Right lobe of liver (tissue), 6 donors: Measurements from ENCODE around the gene FEZF2. TPM values are rescaled to one million over a fixed set of nuclear protein-coding genes. Genes with fewer than 3 reads are reported as not detected.

Source experiments
- ATAC-seq, 4 donors: fragments of 200-7000 bp; cut with Tn5 transposase; one replicate each; pipeline ENCODE4 v1.9.1; 2020; ENCODE audit warnings: mild to moderate bottlenecking in 4 of 4, moderate library complexity in 4 of 4
- DNase-seq, 3 donors: peaks; one replicate each; pipeline ENCODE4 v3.0.0-alpha.2; 2020
- H3K27ac ChIP-seq, 3 donors: fragments of 200-600 bp; one replicate each; pipeline ENCODE4 v1.8.0; 2022
- H3K27me3 ChIP-seq, 2 donors: fragments of 200-600 bp; one replicate each; pipeline ENCODE4 v1.8.0; 2022
- H3K36me3 ChIP-seq, 4 donors: fragments of 200-600 bp; sonication (generic) in 1 of 4; one replicate each; pipeline versions ENCODE4 v1.5.1 to v1.8.0; 2017 to 2022; ENCODE audit warnings: control low read depth in 1 of 4
- H3K4me1 ChIP-seq, 4 donors: fragments of 200-600 bp; sonication (generic) in 1 of 4; one replicate each; pipeline versions ENCODE4 v1.5.1 to v1.8.0; 2017 to 2022; ENCODE audit warnings: control low read depth in 1 of 4
- H3K4me3 ChIP-seq, 3 donors: fragments of 200-600 bp; one replicate each; pipeline ENCODE4 v1.8.0; 2022
- H3K9me3 ChIP-seq, 4 donors: fragments of 200-600 bp; sonication (generic) in 1 of 4; one replicate each; pipeline versions ENCODE4 v1.5.1 to v1.8.0; 2017 to 2022; ENCODE audit warnings: control low read depth in 1 of 4
- POLR2A ChIP-seq: fragments of 450-650 bp; IDR thresholded peaks from one replicate; pipeline ENCODE4 v1.6.1; 2017; ENCODE audit warnings: antibody characterized with exemption, mild to moderate bottlenecking
- WGBS: methylation state at CpG from one replicate; pipeline ENCODE4 v1.1.6; 2018; ENCODE audit warnings: low coverage, low lambda C conversion rate; ENCODE audit not compliant: insufficient coverage; ENCODE audit errors: missing lambda C conversion rate; 5-methylcytosine and 5-hydroxymethylcytosine counted together
- intact Hi-C, 2 donors: fragments of 100-400 bp; cut with DNase I; formaldehyde crosslinking; loops; one replicate each; pipeline versions ENCODE4 v1.11.2 to v1.14.1; 2022
- total RNA-seq, 6 experiments: library from RNA; depleted of rRNA in 2 of 6; stranded (reverse); fragments of >200 nt in 2 of 6; fragmentation: NEBNext Ultra II Directional in 3 of 6; extraction: Animal tissue kit (Norgen Biotek cat#: 25700) in 3 of 6; gene quantifications; one replicate each; pipeline versions ENCODE4 v1.1.0 to v1.2.4, GENCODE V29; 2016 to 2023
- TF ChIP-seq, protein P1 (sequence below), 4 donors: fragments of 200-600 bp in 3 of 4; fragments of 450-650 bp in 1 of 4; IDR thresholded peaks; one replicate each; pipeline versions ENCODE4 v1.5.1 to v1.8.0; 2016 to 2022; ENCODE audit warnings: antibody characterized with exemption in 4 of 4, mild to moderate bottlenecking in 2 of 4
- donor health status: DM: no; HTN: yes; CAD: no.
- donor health status: DM: no; HTN: no; CAD: no.
- donor health status: DM: no; HTN: no; CAD: no.
- donor health status: DM: no; HTN: yes; CAD: no.
- donor health status: DM: no; HTN: yes; CAD: no.

The FEZF2 gene
- total RNA-seq, 6 experiments from 2014 or later = not detected

DNA sequence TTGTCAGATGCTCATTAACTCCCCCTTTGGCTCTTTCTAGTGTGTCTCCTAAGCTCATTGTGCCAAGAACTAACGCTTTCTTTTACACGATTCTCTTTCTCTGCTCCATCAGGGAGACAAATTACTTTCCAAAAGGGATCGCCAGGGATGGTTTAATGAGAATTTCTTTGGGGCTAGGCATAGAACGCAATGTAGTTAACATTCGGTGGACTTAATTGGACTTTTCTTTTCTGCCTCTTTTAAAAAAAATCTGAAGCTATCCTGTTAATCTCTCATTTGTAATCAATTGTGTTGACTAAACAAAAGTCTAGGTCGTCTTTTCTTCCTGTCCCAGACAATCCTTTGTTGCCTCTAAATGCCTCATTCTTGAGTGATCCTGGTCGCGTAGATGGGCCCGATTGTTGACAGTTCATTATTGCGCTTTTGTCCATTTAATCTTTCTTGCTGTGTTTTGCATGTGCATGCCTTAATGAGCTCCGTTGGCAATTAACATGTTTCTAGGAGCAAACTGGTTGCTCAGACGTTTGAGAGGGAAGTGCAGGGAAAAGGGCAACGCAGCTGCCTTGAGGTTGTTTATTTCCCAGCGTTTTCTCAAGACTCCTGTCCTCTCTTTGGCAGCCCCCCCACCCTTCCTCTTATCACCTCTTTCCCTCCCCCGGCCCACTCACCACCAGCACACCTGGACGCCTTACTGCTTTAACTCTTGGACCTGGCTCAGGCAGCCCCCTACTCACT lies 7.8 kb downstream of the FEZF2 start:
- H3K27ac ChIP-seq = no peak overlapping the region
- H3K4me1 ChIP-seq = peaks cover 0 to 10% (median 0%) of the 10 kb centered on the region in 4 donors
- DNase-seq (no peak), ATAC-seq (no peak)
- no peak for TF ChIP-seq POLR2A
- TF ChIP-seq, protein P1, sequence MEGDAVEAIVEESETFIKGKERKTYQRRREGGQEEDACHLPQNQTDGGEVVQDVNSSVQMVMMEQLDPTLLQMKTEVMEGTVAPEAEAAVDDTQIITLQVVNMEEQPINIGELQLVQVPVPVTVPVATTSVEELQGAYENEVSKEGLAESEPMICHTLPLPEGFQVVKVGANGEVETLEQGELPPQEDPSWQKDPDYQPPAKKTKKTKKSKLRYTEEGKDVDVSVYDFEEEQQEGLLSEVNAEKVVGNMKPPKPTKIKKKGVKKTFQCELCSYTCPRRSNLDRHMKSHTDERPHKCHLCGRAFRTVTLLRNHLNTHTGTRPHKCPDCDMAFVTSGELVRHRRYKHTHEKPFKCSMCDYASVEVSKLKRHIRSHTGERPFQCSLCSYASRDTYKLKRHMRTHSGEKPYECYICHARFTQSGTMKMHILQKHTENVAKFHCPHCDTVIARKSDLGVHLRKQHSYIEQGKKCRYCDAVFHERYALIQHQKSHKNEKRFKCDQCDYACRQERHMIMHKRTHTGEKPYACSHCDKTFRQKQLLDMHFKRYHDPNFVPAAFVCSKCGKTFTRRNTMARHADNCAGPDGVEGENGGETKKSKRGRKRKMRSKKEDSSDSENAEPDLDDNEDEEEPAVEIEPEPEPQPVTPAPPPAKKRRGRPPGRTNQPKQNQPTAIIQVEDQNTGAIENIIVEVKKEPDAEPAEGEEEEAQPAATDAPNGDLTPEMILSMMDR (IDR thresholded peaks at IDR 0.05) = no peak
- no peak overlapping the region for H3K4me3 ChIP-seq
- WGBS = 14% methylated on average over 16 of the region's 16 CpGs
- H3K27me3 ChIP-seq = peaks cover 0 to 33% of the 10 kb centered on the region in 2 donors
- intact Hi-C loops = no loop called here
- no peaks in the 10 kb centered on the region for H3K9me3 ChIP-seq
- no peaks in the 10 kb centered on the region for H3K36me3 ChIP-seq

DNA sequence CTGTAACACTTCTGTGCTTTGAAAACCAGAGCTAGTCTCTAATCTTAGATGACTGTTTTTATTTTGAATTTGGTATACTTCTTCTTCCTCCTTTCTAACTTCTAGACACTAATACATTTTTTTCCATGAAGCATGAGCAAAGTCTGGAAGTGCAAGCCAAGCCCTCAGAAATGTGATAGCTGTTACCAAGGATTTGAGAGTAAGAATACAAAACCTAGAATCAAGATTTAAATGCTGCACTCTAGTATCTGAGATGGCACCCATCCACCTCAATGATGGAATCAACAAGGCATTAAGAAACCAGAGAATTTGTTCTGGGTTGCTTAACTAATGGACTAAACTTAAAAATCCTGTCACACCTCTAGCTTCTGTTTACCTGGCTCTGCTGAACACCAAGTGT lies 9.2 kb downstream of the FEZF2 start:
- Histone ChIP-seq H3K27ac (no peak overlapping the region), H3K9me3 (no peaks in the 10 kb centered on the region), H3K4me3 (no peak overlapping the region), H3K4me1 (peaks cover 0 to 6% (median 0%) of the 10 kb centered on the region in 4 donors), H3K36me3 (no peaks in the 10 kb centered on the region), H3K27me3 (peaks cover 0 to 20% of the 10 kb centered on the region in 2 donors)
- no peak for DNase-seq
- no peak for TF ChIP-seq POLR2A
- TF ChIP-seq, protein P1 (IDR thresholded peaks at IDR 0.05) = no peak
- ATAC-seq = no peak
- intact Hi-C loops = no loop called here

DNA sequence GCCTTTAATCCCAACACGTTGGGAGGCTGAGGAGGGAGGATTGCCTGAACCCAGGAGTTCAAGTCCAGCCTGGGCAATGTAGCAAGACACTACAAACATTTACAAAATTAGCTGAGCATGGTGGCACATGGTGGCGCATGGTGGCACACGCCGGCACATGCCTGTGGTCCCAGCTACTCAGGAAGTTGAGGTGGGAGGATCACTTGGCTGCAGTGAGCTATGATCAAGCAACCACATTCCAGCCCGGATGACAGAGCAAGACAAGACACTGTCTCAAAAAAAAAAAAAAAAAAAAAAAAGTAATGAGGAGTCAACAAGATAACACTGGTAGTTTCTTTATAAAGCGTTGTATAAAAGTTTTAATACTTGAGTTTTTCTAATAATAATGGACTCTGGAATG lies 10.1 kb downstream of the FEZF2 start:
- Histone ChIP-seq H3K27ac (no peak overlapping the region), H3K36me3 (no peaks in the 10 kb centered on the region), H3K27me3 (peaks cover 0 to 11% of the 10 kb centered on the region in 2 donors), H3K4me1 (no peaks in the 10 kb centered on the region), H3K9me3 (no peaks in the 10 kb centered on the region), H3K4me3 (no peak overlapping the region)
- 63% methylated on average over 5 of the region's 6 CpGs for WGBS
- DNase-seq (no peak), ATAC-seq (no peak)
- intact Hi-C loops = no loop called here
- TF ChIP-seq, protein P1 (IDR thresholded peaks at IDR 0.05) = no peak
- TF ChIP-seq POLR2A = no peak

GRCh38 chr3:62361824-62362223 lies 11.5 kb downstream of the FEZF2 start:
- H3K9me3 ChIP-seq = no peaks in the 10 kb centered on the region
- no peaks in the 10 kb centered on the region for H3K4me1 ChIP-seq
- no peaks in the 10 kb centered on the region for H3K36me3 ChIP-seq
- peaks cover 0 to 4% of the 10 kb centered on the region in 2 donors for H3K27me3 ChIP-seq
- no peak for DNase-seq
- no peak overlapping the region for H3K27ac ChIP-seq
- no peak overlapping the region for H3K4me3 ChIP-seq
- intact Hi-C loops = no loop called here
- TF ChIP-seq, protein P1 (IDR thresholded peaks at IDR 0.05) = no peak
- no peak for TF ChIP-seq POLR2A
- WGBS = 57% methylated on average over 3 of the region's 3 CpGs
- no peak for ATAC-seq
